GM12874 (cell line): ENCODE measurements around the gene CUBN.

Source experiments
- CTCF ChIP-seq: IDR thresholded peaks from 2 replicates; pipeline ENCODE4 v1.5.1; 2011; ENCODE audit warnings: low read depth, mild to moderate bottlenecking, control low read depth, low read length, moderate library complexity; ENCODE audit not compliant: insufficient read depth

The CUBN gene

GRCh38 chr10:16891375-16892313 is 238.0 kb downstream of the CUBN start:
- TF ChIP-seq CTCF, result no peak

- no peak for TF ChIP-seq CTCF
Observed at GRCh38 chr10:16890691-16891090, 238.9 kb downstream of the CUBN start.

- no peak for TF ChIP-seq CTCF
Observed at GRCh38 chr10:16887565-16887964, 242.0 kb downstream of the CUBN start.

DNA sequence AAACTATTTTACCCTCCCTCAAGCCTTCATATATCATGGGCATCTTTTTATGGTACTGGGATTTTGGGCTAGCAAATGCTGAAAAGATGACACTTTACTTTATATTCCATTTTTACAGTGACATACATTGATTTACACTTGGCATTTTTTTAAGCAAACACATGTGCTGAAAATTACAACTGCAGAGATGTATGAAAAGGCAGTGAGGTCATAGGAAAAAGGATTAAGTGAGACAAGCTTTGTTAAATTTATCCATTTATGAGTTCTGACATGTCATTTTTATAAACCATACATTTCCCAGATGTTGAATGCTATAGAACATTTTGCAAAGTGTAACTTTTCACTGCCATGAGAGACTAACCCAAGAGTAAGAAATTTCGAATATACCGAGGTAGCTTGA is 243.6 kb downstream of the CUBN start:
- no peak for TF ChIP-seq CTCF

- TF ChIP-seq CTCF, result no peak
Observed at GRCh38 chr10:16884497-16884896, 245.1 kb downstream of the CUBN start.

- no peak for TF ChIP-seq CTCF
Observed at GRCh38 chr10:16883084-16883483, 246.5 kb downstream of the CUBN start.

- TF ChIP-seq CTCF, result no peak
Observed at GRCh38 chr10:16870331-16870730, 259.3 kb downstream of the CUBN start.
